HEK293 (cell line): ENCODE data around the gene RNF222.

Source experiments
- BCL6B ChIP-seq: fragments of 450-650 bp; formaldehyde crosslinking; IDR thresholded peaks from 2 replicates; pipeline ENCODE4 v1.5.1; 2017; ENCODE audit warnings: missing biosample characterization, missing genetic modification characterization
- EGR2 ChIP-seq: fragments of 450-650 bp; formaldehyde crosslinking; IDR thresholded peaks from 2 replicates; pipeline ENCODE4 v1.5.1; 2016; ENCODE audit warnings: low read depth, missing biosample characterization, missing genetic modification characterization
- GLI2 ChIP-seq: fragments of 450-650 bp; formaldehyde crosslinking; IDR thresholded peaks from 2 replicates; pipeline ENCODE4; 2017; ENCODE audit warnings: missing biosample characterization, missing genetic modification characterization, low read depth, borderline replicate concordance
- GLIS1 ChIP-seq: fragments of 450-650 bp; formaldehyde crosslinking; IDR thresholded peaks from 2 replicates; pipeline ENCODE4 v1.5.1; 2016; ENCODE audit warnings: missing biosample characterization, missing genetic modification characterization
- SP3 ChIP-seq: fragments of 450-650 bp; formaldehyde crosslinking; IDR thresholded peaks from 2 replicates; pipeline ENCODE4 v1.5.1; 2016; ENCODE audit warnings: missing biosample characterization, missing genetic modification characterization
- ZEB2 ChIP-seq: fragments of 450-650 bp; formaldehyde crosslinking; IDR thresholded peaks from 2 replicates; pipeline ENCODE4 v1.5.1; 2016; ENCODE audit warnings: missing biosample characterization, missing genetic modification characterization
- ZNF112 ChIP-seq: fragments of 450-650 bp; formaldehyde crosslinking; IDR thresholded peaks from 2 replicates; pipeline ENCODE4 v1.5.0; 2017; ENCODE audit warnings: missing biosample characterization, missing genetic modification characterization
- ZNF133 ChIP-seq: fragments of 450-650 bp; formaldehyde crosslinking; IDR thresholded peaks from 2 replicates; pipeline ENCODE4 v1.5.1; 2016; ENCODE audit warnings: missing biosample characterization, missing genetic modification characterization
- ZNF2 ChIP-seq: fragments of 450-650 bp; formaldehyde crosslinking; IDR thresholded peaks from 2 replicates; pipeline ENCODE4 v1.5.1; 2016; ENCODE audit warnings: missing biosample characterization, missing genetic modification characterization
- ZNF280C ChIP-seq: fragments of 450-650 bp; formaldehyde crosslinking; IDR thresholded peaks from 2 replicates; pipeline ENCODE4 v1.5.1; 2016; ENCODE audit warnings: missing biosample characterization, missing genetic modification characterization
- ZNF366 ChIP-seq: fragments of 450-650 bp; formaldehyde crosslinking; conservative IDR thresholded peaks from 2 replicates; pipeline ENCODE4 v1.5.1; 2016; ENCODE audit warnings: missing biosample characterization, missing genetic modification characterization
- ZNF37A ChIP-seq: fragments of 450-650 bp; IDR thresholded peaks from 2 replicates; pipeline ENCODE4 v1.5.1; 2018; ENCODE audit warnings: missing biosample characterization, missing genetic modification characterization
- ZNF398 ChIP-seq: fragments of 450-650 bp; formaldehyde crosslinking; IDR thresholded peaks from 2 replicates; pipeline ENCODE4 v1.5.1; 2017; ENCODE audit warnings: missing biosample characterization, missing genetic modification characterization
- ZNF416 ChIP-seq: fragments of 450-650 bp; formaldehyde crosslinking; IDR thresholded peaks from 2 replicates; pipeline ENCODE4 v1.5.1; 2016; ENCODE audit warnings: missing biosample characterization, missing genetic modification characterization
- ZNF501 ChIP-seq: fragments of 450-650 bp; formaldehyde crosslinking; IDR thresholded peaks from 2 replicates; pipeline ENCODE4 v1.5.1; 2016; ENCODE audit warnings: missing biosample characterization, missing genetic modification characterization
- ZNF530 ChIP-seq: fragments of 450-650 bp; formaldehyde crosslinking; IDR thresholded peaks from 2 replicates; pipeline ENCODE4 v1.5.1; 2016; ENCODE audit warnings: low read depth, missing biosample characterization, missing genetic modification characterization
- ZNF555 ChIP-seq: fragments of 450-650 bp; formaldehyde crosslinking; conservative IDR thresholded peaks from 2 replicates; pipeline ENCODE4 v1.5.1; 2017; ENCODE audit warnings: missing biosample characterization, mild to moderate bottlenecking, missing genetic modification characterization, inconsistent platforms
- ZNF600 ChIP-seq: fragments of 450-650 bp; formaldehyde crosslinking; IDR thresholded peaks from 2 replicates; pipeline ENCODE4 v1.5.1; 2016; ENCODE audit warnings: missing biosample characterization, missing genetic modification characterization
- ZNF623 ChIP-seq: fragments of 450-650 bp; formaldehyde crosslinking; IDR thresholded peaks from 2 replicates; pipeline ENCODE4 v1.5.1; 2016; ENCODE audit warnings: missing biosample characterization, missing genetic modification characterization
- ZNF660 ChIP-seq: fragments of 450-650 bp; IDR thresholded peaks from 2 replicates; pipeline ENCODE4 v1.5.1; 2018; ENCODE audit warnings: missing biosample characterization, mild to moderate bottlenecking, missing genetic modification characterization
- ZNF76 ChIP-seq: fragments of 450-650 bp; formaldehyde crosslinking; IDR thresholded peaks from 2 replicates; pipeline ENCODE4; 2016; ENCODE audit warnings: low read depth, missing biosample characterization, missing genetic modification characterization, borderline replicate concordance
- ZNF768 ChIP-seq: fragments of 450-650 bp; formaldehyde crosslinking; IDR thresholded peaks from 2 replicates; pipeline ENCODE4 v1.5.1; 2018; ENCODE audit warnings: missing biosample characterization, mild to moderate bottlenecking, missing genetic modification characterization
- ZSCAN23 ChIP-seq: fragments of 450-650 bp; formaldehyde crosslinking; IDR thresholded peaks from 2 replicates; pipeline ENCODE4 v1.5.1; 2016; ENCODE audit warnings: missing biosample characterization, missing genetic modification characterization
- TF ChIP-seq, protein P1 (sequence below): fragments of 450-650 bp; formaldehyde crosslinking; IDR thresholded peaks from 2 replicates; pipeline ENCODE4 v1.5.1; 2016; ENCODE audit warnings: missing biosample characterization, missing genetic modification characterization
- TF ChIP-seq, protein P2 (sequence below): fragments of 450-650 bp; formaldehyde crosslinking; conservative IDR thresholded peaks from 2 replicates; pipeline ENCODE4 v1.5.1; 2016; ENCODE audit warnings: low read depth, missing biosample characterization, missing genetic modification characterization
- TF ChIP-seq, protein P3 (sequence below): IDR thresholded peaks from 2 replicates; pipeline ENCODE4 v1.6.1; 2011; ENCODE audit warnings: mild to moderate bottlenecking, low read depth, low read length, borderline replicate concordance

Gene RNF222

DNA sequence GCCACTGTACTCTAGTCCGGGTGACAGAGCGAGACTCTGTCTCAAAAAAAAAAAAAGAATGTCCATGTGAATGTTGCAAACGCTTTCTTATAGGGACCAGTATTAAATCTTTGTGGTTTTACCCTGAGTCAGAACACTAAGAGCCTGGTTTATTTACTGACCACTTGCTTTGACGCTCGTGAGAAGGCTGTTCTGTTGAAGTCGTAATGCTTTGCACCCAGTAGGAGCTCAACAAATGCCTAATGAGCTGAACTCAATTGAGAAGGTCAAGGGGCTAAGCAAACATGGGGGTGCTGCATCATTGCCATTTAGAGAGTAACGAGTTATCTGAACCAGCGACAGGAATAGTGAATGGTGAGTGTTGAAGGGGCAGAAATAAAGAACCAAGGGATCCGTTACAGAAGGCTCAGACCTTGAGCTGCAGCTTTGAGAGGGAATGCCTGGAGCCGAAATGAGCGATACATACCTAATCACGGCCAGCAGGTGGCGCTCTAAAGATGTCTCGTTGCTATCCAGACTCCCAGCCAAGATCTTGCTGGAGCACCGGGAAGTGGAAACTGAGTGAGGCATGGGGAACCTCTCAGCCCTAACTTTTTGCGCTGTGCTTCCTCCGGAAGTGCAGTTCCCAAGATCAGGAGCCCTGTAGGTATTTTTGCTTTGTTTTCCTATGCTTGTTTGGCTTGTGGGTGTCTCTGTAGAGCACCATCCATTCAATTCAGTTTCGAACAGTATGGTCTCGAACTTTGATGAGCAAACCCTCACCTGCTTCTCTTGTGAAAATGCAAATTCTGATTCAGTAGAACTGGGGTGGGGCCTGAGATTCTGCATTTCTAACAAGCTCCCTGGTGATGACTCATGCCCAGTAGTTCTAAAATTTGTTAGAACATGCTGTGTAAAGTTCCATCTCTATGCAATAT lies 12.6 kb upstream of the RNF222 start (continued):
- TF ChIP-seq ZNF555, result no peak
- TF ChIP-seq ZNF133 (tag by site-specific recombination), result no peak
- no peak for TF ChIP-seq ZNF398 (tag by site-specific recombination)
- TF ChIP-seq GLIS1, result no peak
- no peak for TF ChIP-seq ZNF501
- TF ChIP-seq, protein P1, sequence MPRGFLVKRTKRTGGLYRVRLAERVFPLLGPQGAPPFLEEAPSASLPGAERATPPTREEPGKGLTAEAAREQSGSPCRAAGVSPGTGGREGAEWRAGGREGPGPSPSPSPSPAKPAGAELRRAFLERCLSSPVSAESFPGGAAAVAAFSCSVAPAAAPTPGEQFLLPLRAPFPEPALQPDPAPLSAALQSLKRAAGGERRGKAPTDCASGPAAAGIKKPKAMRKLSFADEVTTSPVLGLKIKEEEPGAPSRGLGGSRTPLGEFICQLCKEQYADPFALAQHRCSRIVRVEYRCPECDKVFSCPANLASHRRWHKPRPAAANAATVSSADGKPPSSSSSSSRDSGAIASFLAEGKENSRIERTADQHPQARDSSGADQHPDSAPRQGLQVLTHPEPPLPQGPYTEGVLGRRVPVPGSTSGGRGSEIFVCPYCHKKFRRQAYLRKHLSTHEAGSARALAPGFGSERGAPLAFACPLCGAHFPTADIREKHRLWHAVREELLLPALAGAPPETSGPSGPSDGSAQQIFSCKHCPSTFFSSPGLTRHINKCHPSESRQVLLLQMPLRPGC (tag by site-specific recombination), result no peak
- TF ChIP-seq ZNF366, result no peak
- TF ChIP-seq ZNF768 (tag by site-specific recombination), result no peak
- TF ChIP-seq ZEB2 (tag by site-specific recombination), result no peak
- TF ChIP-seq EGR2 (tag by site-specific recombination), result no peak
- TF ChIP-seq ZNF623 (tag by site-specific recombination), result no peak
- no peak for TF ChIP-seq ZNF280C (tag by site-specific recombination)
- 0 out of 2 replicates have a peak, but pooled peaks have one; percentile 66 for TF ChIP-seq ZNF660 (tag by site-specific recombination)
- TF ChIP-seq, protein P2, sequence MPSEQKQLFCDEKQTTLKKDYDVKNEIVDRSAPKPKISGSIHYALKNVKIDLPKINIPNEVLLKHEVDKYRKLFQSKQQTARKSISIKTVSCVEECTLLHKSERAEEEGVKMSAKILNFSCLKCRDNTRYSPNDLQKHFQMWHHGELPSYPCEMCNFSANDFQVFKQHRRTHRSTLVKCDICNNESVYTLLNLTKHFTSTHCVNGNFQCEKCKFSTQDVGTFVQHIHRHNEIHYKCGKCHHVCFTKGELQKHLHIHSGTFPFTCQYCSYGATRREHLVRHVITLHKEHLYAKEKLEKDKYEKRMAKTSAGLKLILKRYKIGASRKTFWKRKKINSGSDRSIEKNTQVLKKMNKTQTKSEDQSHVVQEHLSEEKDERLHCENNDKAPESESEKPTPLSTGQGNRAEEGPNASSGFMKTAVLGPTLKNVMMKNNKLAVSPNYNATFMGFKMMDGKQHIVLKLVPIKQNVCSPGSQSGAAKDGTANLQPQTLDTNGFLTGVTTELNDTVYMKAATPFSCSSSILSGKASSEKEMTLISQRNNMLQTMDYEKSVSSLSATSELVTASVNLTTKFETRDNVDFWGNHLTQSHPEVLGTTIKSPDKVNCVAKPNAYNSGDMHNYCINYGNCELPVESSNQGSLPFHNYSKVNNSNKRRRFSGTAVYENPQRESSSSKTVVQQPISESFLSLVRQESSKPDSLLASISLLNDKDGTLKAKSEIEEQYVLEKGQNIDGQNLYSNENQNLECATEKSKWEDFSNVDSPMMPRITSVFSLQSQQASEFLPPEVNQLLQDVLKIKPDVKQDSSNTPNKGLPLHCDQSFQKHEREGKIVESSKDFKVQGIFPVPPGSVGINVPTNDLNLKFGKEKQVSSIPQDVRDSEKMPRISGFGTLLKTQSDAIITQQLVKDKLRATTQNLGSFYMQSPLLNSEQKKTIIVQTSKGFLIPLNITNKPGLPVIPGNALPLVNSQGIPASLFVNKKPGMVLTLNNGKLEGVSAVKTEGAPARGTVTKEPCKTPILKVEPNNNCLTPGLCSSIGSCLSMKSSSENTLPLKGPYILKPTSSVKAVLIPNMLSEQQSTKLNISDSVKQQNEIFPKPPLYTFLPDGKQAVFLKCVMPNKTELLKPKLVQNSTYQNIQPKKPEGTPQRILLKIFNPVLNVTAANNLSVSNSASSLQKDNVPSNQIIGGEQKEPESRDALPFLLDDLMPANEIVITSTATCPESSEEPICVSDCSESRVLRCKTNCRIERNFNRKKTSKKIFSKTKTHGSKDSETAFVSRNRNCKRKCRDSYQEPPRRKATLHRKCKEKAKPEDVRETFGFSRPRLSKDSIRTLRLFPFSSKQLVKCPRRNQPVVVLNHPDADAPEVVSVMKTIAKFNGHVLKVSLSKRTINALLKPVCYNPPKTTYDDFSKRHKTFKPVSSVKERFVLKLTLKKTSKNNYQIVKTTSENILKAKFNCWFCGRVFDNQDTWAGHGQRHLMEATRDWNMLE (tag by site-specific recombination), result 0 out of 2 replicates have a peak, but pooled peaks have one; percentile 18
- TF ChIP-seq GLI2 (tag by site-specific recombination), result no peak
- no peak for TF ChIP-seq ZNF112 (tag by site-specific recombination)
- TF ChIP-seq ZNF37A (tag by site-specific recombination), result no peak
- TF ChIP-seq ZNF76 (tag by site-specific recombination), result no peak
- TF ChIP-seq SP3 (tag by site-specific recombination), result no peak
- TF ChIP-seq, protein P3, sequence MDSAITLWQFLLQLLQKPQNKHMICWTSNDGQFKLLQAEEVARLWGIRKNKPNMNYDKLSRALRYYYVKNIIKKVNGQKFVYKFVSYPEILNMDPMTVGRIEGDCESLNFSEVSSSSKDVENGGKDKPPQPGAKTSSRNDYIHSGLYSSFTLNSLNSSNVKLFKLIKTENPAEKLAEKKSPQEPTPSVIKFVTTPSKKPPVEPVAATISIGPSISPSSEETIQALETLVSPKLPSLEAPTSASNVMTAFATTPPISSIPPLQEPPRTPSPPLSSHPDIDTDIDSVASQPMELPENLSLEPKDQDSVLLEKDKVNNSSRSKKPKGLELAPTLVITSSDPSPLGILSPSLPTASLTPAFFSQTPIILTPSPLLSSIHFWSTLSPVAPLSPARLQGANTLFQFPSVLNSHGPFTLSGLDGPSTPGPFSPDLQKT, result no peak
- 0 out of 2 replicates have a peak, but pooled peaks have one; percentile 16 for TF ChIP-seq ZNF2
- TF ChIP-seq BCL6B (tag by site-specific recombination), result no peak
- peak; percentile 64; the same call in 1 of the 2 replicates for TF ChIP-seq ZNF530 (tag by site-specific recombination)
- TF ChIP-seq ZSCAN23 (tag by site-specific recombination), result no peak
- peak; percentile 95 for TF ChIP-seq ZNF600 (tag by site-specific recombination)
- TF ChIP-seq ZNF416 (tag by site-specific recombination), result no peak
